Stimulated activated CD4-positive, alpha-beta T cell treated with anti-CD3 and anti-CD28 coated beads, Interleukin-12 subunit alpha, Interleukin-12 subunit beta, amount 100 ng/mL, for 24 hours (primary cell): ENCODE results near the gene ATP5F1D.

Source experiments
- DNase-seq, 2 experiments: peaks; one replicate each; pipeline ENCODE4 v3.0.0-alpha.2; 2020; ENCODE audit warnings: low read depth in 2 of 2

Gene ATP5F1D

DNA sequence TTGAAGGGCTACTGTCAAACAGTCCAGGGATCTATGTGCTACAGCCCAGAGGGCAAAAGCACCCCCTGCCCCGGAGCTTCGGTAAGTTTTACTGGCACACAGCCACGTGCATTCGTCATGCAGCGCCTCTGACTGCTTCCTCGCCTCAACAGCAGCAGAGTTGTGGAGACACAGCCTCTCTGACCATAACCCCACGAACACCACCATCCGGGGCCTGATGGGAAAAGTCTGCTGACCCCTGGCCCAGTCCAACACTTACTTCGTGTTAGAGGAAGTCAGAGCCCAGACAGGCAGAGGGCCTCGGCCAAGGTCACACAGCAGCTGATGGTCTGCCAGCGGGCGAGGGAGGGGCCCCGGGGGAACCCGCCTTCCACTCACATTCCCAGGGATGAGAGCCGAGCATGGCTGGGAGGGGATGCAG lies 8.9 kb upstream of the ATP5F1D start:
- DNase-seq, result no peak

DNA sequence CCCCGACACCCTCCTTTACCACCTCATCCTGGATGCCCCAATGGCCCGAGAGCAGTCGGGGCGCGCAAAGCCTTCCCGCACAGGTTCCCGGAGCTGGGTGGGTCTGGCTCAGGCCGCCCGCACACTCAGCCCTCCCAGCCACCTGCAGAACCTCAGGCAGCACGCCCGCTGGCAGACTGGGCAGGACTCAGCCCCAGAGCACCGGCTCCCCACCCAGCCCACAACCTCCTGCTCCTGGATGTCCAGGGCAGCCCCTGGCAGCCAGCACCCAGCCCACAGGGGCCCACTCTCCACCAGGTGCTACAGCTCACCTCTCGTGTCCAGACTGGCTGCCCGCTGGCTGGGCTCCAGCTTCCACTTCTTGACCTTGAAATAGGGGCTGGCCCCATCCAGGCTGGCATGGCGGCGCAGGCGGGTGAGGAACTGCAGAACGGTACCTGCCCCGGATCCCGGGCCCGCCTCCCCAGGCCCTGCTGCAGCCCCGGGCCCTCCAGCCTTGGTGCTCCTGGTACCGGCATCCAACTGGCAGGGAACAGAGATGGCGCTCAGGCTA lies 8.4 kb upstream of the ATP5F1D start:
- DNase-seq, result no peak

DNA sequence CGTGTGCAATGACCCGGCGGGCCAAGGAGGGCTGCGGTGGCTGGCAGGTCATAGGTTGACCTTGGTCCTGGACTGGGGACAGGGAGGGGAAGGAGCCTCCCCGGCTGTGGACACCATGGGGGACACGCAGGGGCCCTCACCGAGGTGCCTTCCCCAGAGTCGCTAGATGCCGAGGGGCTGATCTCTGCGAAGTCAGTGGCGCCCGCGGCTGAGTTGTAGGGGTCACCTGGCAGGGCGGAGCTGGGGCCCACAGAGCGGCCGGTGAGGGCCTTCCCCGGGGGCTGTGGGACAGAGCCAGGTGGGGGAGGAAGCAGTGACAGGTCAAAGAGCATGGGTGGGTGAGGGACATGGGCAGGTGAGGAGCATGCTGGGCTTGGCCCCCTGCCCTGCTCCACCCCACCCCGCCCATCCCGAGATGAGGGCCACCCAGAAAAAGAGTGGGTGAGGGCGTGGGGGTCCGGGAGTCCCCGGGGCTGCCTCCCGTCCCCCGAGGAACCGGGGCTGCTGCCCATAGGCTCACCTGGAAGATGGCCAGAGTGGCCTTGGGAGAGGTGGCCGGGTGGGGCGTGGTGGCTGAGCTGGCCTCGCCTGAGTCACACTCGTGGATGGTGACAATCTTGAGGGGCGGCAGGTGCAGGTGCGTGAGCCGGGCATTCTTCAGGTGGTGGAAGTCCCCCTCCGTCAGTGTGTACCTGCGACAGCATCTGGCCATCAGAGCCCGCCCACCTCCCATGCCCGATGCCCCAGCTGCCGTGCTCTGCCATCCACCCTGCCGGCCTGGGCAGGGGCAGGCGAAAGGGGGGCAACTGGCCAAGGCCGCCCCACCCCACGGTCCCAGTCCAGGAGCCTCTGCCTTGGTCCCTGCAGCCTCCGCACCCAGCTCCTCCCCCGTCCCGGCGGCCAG lies 7.2 kb upstream of the ATP5F1D start:
- DNase-seq, result no peak

DNA sequence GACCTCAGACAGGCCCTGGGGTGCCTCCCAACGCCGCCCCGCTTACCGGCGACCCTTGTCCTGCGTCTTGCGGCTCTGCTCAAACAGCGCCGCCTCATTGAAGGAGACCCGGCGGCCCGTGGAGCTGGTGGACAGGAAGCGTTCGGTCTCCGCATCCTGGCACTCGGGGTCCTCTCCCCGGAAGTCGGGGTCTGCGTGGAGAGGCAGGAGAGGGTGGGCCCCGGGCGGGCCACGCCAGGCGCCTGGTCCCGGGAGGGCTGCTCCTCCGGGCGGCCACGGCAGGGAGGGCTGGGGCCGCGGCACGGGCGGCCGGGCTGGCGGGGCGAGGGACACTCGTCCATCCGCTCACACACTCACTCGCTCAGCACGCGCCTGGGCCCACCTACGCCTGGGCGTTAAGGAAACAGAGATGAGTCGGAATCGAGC lies 6.6 kb upstream of the ATP5F1D start:
- no peak for DNase-seq

DNA sequence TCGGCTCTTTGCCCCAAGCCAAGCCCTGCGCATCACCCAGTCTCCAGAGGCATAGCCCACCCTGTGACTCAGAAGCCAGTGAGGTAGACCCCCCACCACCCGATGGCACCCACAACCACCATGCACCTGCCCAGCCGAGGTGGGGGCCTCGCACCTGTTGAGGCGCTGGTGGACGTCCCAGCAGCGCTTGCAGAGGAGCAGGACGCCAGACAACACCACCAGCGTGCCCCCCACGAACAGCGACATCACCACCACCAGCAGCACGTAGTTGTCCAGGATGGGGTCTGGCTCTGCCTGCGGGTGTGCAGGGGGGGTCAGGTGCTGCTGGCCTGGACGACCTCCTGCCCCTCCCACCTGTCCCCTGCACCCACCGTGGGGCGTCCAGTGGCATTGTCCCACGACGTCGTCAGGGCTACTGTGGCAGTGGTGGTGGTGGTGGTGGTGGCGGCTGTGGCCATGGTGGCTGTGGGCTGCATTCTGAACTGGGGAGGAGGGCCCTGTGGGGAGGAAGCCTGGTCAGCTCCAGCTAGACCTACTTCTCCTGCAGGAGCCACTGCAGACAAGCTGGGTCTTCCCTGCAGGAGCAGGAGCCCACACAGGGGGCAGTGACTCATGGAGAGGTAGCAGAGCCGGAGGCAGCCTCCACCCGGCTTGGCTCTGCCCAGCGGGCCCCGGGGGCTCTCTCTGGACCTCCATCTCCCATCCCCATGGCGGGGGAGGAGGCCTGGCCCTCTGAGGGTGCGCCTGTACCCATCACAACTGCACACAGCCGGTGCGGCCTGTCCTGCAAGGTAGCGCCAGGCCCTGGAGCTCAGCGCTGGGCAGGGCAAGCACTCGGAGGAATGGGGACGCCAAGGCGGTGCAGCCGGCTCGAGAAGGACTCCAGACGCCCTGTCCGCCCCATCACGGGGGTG lies 5.7 kb upstream of the ATP5F1D start:
- DNase-seq, result no peak

DNA sequence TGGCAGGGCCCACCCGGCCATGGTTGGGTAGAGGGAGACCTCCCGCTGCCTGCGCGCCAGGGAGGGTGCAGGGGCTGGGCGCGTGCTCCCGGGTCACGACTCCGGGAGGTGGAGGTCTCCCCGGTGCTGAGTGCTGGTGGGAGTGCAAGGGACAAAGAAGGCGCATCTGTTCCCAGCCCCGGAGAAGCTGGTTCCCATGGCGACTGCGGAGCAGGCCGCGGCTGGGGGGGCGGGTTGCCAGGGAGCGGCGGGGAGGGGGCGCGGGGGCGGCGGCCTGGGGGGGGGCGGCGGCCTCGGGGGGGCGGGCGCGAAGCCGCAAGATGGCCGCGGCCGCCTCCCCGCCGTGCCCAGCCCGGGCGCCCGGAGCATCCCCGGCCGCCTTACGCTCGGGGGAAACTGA lies 5.0 kb upstream of the ATP5F1D start:
- DNase-seq, result no peak

DNA sequence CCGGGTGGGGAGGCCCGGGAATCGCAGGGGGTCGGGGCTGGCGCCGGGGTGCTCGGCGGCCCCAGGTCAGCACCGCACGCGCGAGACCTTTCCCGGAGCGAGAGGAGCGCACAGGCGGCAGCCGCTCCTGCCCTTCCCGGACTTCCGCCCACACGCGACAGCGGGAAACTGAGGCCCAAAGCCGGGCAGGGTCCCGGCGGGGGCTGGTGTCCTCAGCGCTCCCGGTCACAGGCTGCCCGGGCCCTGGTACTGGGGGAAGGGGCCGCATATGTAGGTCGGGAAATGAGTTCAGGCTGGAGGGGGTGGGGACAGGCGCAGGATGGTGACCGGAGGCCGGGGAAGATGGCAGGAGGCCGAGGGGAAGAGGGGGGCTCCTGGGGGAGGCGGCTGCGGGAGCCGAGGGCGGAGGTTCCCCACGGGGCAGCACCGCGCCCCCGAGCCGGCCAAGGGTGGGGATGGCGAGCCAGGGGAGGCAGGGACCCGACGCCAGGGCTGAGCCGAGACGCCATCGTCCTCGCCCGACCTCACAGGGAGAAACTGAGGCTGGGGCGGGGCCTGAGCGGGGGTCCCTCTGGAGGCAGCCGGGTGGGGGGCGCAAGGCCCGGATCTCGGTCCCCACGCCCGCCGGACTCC lies 4.4 kb upstream of the ATP5F1D start:
- no peak for DNase-seq

DNA sequence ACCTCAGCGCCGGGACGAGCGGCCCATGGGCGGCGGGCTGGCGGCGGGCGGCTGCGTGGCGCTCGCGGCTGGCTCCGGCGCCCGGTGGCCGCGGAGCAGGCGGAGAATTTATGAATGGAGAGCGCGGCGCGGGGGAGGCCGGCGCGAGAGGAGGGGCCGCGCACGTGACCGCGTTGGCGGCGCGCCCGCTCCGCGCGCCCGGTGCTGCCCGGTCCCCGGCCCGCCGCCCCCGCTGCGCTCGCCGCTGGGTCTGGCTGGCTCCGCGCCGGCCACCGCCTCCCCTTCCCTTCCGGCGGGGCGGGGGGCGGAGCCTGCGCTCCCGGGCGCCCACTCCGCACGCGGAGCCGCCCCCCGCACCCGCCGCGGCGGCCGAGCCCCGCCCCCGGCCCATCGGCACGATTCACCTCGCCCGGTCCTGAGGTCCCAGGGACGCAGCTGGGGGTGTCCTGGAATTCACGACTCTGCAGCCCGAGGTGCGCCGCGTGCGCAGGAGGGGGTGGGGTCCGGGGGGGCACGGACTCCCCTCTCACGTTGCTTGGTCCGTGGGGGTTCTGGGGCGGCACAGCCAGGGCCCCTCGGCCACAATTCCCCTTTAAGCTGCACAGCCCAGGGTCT lies 3.7 kb upstream of the ATP5F1D start, which contains the start of gene CBARP:
Gene CBARP (minus strand): TSS at position 252 of the 615 bp plus-strand sequence. CDS start 1,905 bp downstream, outside the sequence.
- DNase-seq, result no peak

DNA sequence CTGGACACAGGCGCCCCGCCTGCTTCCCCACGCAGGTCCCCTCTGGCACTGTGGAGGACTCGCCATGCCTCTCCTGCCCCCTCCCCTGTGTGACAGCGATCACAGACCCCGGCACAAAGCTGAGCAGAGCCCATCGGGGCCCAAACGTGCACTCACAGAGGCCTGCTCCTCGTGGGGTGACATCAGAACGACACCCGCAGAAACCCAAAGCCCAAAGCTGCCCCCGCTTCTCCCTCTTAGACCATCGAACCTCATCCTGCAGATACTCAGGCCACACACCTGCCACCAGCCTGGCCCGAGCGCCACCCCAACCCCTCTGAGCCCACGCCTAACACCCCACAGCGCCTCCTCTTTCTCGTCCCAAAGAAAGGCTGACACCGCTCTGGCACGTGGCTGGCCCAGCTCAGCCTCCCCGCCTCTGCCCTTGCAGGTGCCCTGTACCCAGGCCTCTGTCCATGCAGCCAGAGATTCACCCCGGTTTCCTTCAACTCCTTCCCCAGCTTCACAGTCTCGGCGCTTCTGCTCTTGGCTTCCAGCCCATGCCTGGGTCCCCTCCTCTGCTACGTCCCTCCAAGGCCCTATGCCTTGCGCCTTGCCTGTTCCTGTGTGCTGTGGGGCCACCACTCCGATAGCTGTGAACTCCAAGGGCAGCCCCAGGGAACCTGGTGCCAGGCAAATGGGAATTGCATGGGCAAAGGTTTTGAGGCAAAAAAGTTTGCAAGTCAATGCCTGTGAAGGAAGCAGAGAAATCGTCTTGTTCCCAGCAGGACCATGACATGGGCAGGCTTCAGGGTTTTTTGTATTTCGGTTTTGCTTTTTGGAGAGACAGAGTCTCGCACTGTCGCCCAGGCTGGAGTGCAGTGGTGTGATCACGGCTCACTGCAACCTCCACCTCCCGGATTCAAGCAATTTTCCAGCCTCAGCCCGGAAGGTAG lies 2.9 kb upstream of the ATP5F1D start:
- DNase-seq, result no peak

DNA sequence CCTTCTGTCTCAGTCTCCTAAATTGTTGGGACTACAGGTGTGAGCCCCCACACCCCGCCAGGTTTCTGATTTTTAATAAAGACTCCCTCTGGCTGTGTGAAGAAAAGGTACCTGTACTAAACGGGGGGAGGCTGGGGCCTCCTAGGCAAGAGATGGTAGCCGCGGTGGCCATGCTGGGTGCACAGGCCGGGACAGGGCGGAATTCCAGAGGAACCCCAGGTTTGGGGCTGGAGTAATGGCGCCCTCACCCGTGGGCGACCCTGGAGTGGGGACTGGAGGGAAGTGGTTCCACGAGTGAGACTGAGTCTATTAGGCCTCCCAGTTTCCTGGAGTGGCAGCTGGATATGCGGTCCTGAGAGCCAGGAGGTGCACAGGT lies 2.1 kb upstream of the ATP5F1D start:
- no peak for DNase-seq

DNA sequence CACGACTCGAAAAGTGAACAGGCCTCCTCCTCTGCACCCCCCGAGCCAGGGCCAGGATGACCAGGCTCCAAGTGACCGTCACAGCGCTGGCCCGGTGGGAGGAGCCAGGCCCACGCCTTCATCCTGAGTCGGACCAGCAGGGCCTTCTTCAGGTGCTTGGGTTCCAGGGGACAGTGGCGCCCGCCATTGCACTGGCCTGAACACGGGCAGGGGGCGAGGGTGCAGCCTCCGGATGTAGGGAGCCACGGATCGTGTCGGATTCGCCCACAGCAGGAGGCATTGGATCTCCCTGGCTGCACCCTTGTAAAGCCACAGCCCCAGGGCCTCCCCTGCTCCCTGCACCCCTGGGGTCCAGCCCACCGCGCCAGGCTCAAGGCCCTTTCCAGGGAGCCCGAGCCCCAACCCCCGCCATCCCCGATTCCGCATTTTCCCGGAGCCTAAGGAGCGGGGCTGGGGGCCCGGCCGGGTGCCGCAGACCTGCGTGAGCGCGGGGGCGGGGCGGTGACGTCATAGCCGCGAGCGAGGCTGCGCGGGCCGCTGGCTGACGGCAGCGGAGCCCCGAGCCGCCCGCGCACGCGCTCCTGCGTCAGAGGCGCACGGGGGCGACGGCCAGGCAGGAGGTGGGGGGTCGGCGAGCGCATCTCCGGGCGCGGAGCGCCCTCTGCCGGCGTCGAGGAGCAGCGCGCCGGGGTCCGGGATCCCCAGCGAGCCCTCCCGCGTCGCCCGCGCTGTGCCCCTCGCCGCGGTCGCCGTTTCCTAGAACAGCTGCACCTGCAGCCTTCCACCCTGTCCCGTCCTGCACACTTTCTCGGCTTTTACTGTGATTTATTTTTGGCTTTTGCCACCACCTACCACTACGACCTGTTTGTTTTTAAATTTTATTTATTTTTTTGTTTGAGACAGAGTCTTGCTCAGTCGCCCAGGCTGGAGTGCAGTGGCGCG lies 1.5 kb upstream of the ATP5F1D start:
- DNase-seq, result peak; percentile 81 to 87

DNA sequence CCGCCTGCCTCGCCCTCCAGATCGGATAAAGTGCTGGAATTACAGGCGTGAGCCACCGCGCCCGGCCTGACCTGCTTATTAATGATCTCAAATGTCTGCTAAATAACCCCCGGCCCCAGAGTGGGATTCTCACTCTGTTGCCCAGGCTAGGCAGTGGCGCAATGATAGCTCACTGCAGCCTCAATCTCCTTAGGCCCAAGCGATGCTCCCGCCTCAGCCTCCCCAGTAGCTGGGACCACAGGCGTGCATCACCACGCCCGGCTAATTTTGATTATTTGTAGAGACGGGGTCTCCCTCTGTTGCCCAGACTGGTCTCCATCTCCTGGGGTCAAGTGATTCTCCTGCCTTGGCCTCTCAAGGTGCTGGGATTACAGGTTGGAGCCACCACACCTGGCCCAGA lies 626 bp upstream of the ATP5F1D start:
- no peak for DNase-seq

DNA sequence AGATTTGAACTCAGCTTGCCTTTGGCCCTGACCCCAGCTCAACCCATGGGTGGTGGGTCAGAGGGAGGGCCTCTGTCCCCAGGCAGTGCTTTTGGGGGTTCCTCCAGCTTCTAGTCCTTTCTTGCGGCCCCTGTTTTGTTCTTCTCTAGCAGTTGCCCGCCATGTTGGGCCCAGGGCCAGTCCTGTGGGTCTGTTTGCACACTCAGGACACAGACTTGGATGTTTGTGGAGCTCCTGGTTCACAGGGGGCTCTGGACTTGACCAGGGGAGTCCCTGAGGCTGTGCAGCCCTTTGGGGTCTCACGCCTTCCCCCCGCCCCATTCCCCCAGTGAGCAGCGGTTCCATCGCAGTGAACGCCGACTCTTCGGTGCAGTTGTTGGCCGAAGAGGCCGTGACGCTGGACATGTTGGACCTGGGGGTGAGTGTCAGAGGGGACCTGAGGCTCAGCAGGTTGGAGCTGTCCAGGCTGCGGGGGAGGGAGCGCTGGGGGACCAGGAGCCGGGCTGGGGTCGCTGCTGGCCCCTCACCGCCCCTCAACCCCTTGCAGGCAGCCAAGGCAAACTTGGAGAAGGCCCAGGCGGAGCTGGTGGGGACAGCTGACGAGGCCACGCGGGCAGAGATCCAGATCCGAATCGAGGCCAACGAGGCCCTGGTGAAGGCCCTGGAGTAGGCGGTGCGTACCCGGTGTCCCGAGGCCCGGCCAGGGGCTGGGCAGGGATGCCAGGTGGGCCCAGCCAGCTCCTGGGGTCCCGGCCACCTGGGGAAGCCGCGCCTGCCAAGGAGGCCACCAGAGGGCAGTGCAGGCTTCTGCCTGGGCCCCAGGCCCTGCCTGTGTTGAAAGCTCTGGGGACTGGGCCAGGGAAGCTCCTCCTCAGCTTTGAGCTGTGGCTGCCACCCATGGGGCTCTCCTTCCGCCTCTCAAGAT lies 2.5 kb downstream of the ATP5F1D start:
- peak; percentile 67 to 71 for DNase-seq

DNA sequence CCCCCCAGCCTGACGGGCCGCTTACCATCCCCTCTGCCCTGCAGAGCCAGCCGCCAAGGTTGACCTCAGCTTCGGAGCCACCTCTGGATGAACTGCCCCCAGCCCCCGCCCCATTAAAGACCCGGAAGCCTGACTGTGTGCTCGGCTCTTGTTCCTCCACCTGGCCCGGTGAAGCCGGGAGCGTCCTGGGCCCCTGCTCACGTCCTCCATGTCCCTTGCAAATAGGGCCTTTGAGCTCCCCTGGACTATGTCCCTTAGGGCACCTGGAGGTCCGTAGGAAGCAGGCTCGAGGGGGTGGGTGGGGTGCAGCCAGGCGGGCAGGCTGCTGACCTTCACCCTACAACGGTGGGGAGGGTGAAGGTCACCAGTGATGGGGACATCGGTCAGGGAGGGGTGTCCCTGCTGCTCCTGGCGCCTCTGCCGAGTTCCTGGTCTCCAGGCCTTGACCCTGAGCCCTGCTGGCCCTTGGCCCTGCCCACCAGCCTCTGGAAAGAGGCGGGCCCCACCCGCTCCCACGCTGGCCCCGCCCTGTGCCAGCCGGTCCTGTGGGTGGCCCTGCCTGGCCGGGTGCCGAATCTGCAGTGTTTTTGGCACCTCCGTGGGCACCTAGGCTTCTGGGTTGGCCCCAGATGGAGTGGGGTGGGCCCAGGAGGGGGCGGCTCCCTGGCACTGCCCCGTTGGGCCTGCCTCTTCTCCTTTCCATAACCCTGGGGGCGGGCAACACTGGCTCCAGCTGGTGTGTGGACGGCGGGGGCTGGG lies 3.3 kb downstream of the ATP5F1D start:
- no peak for DNase-seq

DNA sequence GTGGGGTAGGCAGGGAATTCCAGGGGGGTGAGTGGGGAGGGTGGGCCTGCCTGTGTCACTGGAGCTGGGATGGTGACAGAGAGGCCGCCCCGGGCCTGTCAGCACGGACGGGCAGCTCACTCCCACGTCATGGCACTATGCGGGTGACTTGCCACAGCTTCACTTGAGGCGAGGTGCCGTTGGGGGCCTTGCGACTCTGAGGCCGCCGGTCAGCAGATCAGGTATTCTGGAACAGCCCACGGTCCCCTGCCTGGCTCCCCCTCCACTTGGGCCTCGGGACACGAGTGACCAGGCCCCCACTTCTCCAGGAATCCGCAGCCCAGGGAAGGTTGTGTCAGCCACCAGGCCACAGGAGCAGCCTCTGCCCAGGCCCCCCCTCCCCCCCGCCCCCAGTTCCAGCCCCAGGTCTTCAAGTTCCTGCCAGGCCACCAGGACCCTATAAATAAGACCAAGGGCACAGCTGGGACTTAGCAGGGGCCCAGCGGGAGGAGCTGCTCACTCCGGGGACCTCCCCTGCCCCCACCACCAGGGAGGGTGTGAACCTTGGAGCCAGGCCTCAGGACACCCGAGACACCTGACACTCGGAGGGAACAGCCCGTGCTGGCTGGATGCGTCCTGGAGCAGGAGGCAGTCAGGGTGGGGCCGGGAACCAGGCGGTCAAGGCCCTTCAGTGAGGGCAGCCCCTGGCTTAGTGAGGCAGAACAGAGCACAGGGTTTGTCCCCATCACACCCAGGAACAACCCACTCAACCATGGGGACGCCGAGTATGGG lies 4.1 kb downstream of the ATP5F1D start:
- no peak for DNase-seq
